ENCODE measurements around the gene WWOX.

DNA sequence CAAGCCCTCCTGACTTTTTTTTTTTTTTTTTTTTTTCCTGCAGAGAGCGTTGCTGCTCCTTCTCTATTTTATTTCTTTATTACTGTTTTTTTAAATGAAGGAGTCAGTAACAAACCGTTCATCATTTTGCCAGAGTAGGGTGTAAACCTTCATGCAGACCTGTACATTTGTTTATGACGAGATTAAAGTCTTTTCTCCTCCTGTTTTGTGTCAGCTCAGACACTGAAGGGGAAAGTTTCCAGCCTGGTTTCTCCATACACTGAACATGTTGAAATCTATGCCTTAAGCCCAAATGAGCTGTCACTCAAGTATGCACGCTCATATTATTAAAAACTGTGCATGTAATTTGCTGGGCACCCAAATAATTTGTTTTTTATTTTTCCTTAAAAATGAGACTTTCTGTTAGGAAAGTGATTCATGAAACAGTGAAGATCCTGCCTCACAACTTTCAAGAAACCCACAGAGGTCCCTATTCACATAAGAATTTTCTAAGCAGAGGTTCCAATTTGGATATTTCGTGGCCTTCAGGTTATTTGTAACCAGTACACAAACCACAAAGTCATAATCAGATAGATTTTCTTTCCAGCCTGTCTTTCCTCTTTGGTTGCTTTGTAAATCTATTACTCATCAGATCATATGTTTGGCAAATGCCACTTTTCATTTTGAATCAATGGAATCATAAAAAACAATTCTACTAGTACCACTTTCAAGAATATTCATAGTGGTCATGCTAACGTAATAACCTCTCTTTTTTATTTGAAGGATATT is 800.8 kb downstream of the WWOX start:
- TF ChIP-seq, protein P1, sequence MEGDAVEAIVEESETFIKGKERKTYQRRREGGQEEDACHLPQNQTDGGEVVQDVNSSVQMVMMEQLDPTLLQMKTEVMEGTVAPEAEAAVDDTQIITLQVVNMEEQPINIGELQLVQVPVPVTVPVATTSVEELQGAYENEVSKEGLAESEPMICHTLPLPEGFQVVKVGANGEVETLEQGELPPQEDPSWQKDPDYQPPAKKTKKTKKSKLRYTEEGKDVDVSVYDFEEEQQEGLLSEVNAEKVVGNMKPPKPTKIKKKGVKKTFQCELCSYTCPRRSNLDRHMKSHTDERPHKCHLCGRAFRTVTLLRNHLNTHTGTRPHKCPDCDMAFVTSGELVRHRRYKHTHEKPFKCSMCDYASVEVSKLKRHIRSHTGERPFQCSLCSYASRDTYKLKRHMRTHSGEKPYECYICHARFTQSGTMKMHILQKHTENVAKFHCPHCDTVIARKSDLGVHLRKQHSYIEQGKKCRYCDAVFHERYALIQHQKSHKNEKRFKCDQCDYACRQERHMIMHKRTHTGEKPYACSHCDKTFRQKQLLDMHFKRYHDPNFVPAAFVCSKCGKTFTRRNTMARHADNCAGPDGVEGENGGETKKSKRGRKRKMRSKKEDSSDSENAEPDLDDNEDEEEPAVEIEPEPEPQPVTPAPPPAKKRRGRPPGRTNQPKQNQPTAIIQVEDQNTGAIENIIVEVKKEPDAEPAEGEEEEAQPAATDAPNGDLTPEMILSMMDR (IDR thresholded peaks at IDR 0.05; ENCODE audit: poor library complexity), result no peak
- no peak for TF ChIP-seq EZH2phosphoT487 (IDR thresholded peaks at IDR 0.05; ENCODE audit: low read depth, severe bottlenecking, unreplicated experiment)

Data from hepatocyte (in vitro differentiated cells).